AG09319 (cell line): ENCODE data around the gene CRIP1.

Source experiments
- DNase-seq: peaks from one replicate; pipeline ENCODE4 v3.0.0-alpha.2; 2010; ENCODE audit warnings: low read depth; ENCODE audit errors: extremely low read depth
- TF ChIP-seq, protein P1 (sequence below): IDR thresholded peaks from 2 replicates; pipeline ENCODE4 v1.5.1; 2011; ENCODE audit warnings: low read depth, mild to moderate bottlenecking, inconsistent platforms, low read length, moderate library complexity

CRIP1 gene, protein sequence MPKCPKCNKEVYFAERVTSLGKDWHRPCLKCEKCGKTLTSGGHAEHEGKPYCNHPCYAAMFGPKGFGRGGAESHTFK

GRCh38 chr14:105486163-105486973 is at the start of gene CRIP1:
Gene CRIP1, plus strand, starts transcription at chr14:105486886. Its CDS starts 374 bp downstream, at chr14:105487260.
- no peak for DNase-seq
- TF ChIP-seq, protein P1, sequence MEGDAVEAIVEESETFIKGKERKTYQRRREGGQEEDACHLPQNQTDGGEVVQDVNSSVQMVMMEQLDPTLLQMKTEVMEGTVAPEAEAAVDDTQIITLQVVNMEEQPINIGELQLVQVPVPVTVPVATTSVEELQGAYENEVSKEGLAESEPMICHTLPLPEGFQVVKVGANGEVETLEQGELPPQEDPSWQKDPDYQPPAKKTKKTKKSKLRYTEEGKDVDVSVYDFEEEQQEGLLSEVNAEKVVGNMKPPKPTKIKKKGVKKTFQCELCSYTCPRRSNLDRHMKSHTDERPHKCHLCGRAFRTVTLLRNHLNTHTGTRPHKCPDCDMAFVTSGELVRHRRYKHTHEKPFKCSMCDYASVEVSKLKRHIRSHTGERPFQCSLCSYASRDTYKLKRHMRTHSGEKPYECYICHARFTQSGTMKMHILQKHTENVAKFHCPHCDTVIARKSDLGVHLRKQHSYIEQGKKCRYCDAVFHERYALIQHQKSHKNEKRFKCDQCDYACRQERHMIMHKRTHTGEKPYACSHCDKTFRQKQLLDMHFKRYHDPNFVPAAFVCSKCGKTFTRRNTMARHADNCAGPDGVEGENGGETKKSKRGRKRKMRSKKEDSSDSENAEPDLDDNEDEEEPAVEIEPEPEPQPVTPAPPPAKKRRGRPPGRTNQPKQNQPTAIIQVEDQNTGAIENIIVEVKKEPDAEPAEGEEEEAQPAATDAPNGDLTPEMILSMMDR, result no peak

DNA sequence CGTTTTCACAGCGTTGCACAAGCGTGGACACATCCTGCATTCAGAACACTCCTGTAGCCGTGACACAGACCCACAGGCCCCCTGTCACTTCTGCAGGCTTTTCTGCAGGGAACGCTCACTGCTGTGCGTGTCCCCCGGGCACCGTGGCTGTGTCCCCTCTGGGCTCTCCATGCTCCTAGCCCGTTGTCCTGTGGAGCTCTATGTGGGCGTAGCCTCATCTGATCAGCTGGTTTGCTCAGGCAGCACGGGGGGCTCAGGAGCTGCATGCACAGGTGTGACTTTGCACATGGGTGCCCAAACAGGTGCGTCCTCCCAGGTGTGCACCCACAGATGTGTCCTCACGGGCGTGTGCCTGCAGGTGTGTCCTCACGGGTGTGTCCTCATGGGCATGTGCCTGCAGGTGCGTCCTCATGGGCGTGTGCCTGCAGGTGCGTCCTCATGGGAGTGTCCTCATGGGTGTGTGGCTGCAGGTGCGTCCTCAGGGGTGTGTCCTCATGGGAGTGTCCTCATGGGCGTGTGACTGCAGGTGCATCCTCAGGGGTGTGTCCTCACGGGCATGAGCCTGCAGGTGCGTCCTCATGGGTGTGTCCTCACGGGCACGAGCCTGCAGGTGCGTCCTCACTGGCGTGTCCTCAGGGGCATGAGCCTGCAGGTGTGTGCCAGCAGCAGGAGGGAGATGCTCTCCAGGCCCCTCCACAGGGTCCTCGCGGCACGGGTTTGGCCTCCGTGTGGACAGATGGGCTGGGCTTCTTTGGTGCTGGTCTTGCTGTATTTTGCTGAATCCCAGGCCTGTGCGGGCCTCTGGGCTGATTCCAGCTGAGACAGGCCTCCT is 49.6 kb upstream of the CRIP1 start:
- no peak for DNase-seq

GRCh38 chr14:105437723-105438500 is 48.8 kb upstream of the CRIP1 start:
- no peak for DNase-seq
- TF ChIP-seq, protein P1, result no peak

More for the DNA sequence above, 49.6 kb upstream of the CRIP1 start:
- TF ChIP-seq, protein P1, result no peak

DNA sequence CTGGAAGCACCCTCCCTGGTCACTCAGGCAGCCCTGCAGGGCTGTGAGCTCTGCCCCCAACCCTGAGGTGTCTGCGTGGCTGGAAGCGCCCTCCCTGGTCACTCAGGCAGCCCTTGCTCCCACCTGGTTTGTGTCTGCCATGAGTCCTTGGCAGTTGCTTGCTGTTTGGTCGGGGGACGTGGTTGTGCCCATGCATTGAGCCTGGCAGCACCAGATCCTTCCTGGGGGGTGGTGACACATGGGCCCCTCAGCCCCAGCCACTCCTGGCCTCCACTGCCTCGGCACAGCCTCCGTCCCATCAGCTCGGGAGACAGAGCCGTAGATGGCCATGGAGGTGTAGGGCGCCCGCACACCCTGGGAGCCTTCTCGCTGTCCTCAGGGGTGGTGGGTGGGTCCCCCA is 47.5 kb upstream of the CRIP1 start:
- DNase-seq, result no peak

GRCh38 chr14:105439710-105440553 is 46.8 kb upstream of the CRIP1 start:
- no peak for DNase-seq
- TF ChIP-seq, protein P1, result no peak; the same call in 1 of the 2 replicates

More for the DNA sequence above, 47.5 kb upstream of the CRIP1 start:
- TF ChIP-seq, protein P1, result no peak

DNA sequence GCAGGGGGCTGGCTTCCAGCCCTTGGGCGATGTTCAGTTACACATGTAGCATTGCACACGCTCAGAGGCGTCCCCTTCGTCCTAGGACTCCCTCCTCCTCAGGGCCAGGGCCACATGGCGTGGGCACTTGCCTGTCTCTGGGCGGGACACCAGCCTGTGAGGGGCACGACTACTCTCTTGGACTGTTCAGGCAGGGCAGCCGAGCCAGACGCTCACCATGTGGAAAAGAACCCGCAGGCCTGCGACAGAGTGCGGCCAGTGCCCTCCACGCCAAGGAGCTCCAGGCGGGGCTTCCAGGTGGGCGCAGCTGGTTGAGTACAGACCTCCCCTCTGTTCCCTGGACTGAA is 46.2 kb upstream of the CRIP1 start:
- no peak for DNase-seq
- TF ChIP-seq, protein P1, result no peak
